ENCODE measurements around the gene REEP1.

GRCh38 chr2:86291328-86291662 lies 46.1 kb downstream of the REEP1 start:
- TF ChIP-seq CTCF (IDR thresholded peaks at IDR 0.05): no peak
- TF ChIP-seq POLR2AphosphoS5 (IDR thresholded peaks at IDR 0.05): no peak
- TF ChIP-seq POLR2A (IDR thresholded peaks at IDR 0.05): no peak
